ENCODE measurements around the gene FGD2. TPM values are rescaled to one million over a fixed set of nuclear protein-coding genes. Genes with fewer than 3 reads are reported as not detected.

FGD2 gene
- total RNA-seq, 1 donor from 2014 or later, result 435 TPM

DNA sequence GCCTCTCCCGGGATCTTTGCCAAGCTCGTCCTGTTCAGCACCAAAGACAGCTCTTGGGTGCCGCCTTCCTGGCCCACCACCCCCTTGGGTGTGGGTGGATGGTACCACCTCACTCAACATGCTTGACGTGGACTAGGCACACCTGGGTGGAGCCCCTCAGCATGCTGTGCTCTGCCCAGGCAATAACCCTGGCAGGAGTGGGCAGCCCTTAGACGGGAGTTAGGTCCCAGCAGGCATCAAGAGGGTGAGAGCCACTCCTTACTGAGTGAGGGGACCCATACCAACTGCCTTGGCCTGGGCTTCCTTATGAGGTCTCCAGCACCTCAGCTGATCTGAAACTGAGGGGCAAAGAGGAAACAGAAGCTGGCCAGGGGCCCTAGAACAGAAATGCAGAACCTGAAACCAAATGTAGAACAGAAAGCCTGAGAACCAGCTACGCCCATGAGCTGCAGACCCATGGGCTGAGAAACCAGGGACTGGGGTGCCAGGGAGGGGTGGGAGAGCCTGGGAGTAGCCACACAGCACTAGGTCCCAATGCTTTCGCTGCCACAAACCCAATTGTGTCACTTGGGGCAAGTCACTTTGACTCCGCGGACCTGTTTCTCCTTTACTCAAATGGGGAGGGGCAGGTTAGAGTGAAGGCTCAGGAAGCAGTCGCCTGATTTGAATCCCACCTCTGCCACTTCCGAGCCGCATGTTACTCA is 2.0 kb downstream of the FGD2 start:
- Mint-ChIP-seq H3K27ac (peak overlapping the region; percentile 92), H3K36me3 (ENCODE audit: low read depth) (peaks cover 66% of the 10 kb centered on the region), H3K27me3 (no peaks in the 10 kb centered on the region), H3K9me3 (no peaks in the 10 kb centered on the region), H3K4me1 (peaks cover 87% of the 10 kb centered on the region), H3K4me3 (peak overlapping the region; percentile 100)
- TF ChIP-seq, protein P1, sequence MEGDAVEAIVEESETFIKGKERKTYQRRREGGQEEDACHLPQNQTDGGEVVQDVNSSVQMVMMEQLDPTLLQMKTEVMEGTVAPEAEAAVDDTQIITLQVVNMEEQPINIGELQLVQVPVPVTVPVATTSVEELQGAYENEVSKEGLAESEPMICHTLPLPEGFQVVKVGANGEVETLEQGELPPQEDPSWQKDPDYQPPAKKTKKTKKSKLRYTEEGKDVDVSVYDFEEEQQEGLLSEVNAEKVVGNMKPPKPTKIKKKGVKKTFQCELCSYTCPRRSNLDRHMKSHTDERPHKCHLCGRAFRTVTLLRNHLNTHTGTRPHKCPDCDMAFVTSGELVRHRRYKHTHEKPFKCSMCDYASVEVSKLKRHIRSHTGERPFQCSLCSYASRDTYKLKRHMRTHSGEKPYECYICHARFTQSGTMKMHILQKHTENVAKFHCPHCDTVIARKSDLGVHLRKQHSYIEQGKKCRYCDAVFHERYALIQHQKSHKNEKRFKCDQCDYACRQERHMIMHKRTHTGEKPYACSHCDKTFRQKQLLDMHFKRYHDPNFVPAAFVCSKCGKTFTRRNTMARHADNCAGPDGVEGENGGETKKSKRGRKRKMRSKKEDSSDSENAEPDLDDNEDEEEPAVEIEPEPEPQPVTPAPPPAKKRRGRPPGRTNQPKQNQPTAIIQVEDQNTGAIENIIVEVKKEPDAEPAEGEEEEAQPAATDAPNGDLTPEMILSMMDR (IDR thresholded peaks at IDR 0.05), result no peak
- ChIA-PET CTCF (interaction anchor here (1.0 to 4.6 kb wide), 9 partner anchors 11 to 202 kb away, joined by 3 to 74 read pairs (median 6); partner anchors contain the start of genes MTCH1 and PPIL1), POLR2A (interaction anchor here (0.5 to 8.5 kb wide), 29 partner anchors 8 to 411 kb away, joined by 3 to 209 read pairs (median 4); partner anchors contain the start of genes C6orf89, CDKN1A, MTCH1 and PIM1)
- peak; percentile 48 for DNase-seq
- peak; percentile 53 for ATAC-seq (ENCODE audit: low read depth)
- intact Hi-C loops (cut with micrococcal nuclease), result loop anchor here (1.0 to 10.0 kb wide), 6 partner anchors 11 to 810 kb away; partner anchors contain the start of genes C6orf89, CMTR1, KCTD20 and PXT1

DNA sequence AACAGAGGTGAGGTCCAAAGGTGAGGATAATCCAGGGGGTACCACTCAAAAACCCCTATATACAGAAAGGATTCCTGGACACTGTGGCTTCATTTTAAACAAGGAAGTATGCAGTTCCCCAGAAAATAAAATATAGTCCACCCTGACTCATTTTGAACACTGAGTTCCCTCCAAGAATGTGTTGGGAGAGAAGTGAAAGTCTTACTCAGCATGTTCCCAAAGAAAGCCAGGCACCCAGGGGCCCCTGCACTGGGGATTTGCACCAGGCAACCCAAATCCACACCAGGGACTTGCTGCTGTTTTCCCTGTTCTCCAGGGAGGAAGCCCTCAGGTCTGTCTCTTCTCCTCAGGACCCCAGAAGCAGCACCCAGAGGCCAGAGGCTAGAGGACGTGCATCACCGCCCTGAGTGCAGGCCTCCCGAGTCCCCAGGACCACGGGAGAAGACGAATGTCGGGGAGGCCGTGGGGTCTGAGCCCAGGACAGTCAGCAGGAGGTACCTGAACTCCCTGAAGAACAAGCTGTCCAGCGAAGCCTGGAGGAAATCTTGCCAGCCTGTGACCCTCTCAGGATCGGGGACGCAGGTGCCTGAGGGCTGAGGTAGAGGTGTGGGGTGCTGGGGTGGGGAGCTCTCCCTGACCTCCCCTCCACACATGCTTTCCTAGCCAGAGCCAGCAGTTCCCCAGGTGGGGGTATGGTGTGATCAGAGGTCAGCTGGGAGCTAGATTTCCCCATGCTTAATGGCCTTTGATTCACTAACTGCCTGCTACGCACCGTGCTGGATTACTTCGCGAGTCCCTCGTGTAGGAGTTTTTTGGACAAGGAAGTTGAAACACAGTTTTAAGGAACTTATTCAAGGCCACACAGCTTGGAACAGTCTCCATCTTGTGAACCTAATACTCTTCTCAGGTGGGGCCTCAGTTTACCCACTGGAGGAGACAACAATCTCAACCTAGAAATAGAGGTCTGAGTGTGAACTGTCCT is 3.3 kb downstream of the FGD2 start:
- H3K27me3 Mint-ChIP-seq, result no peaks in the 10 kb centered on the region
- H3K36me3 Mint-ChIP-seq (ENCODE audit: low read depth), result peaks cover 78% of the 10 kb centered on the region
- DNase-seq (no peak), ATAC-seq (ENCODE audit: low read depth) (no peak)
- intact Hi-C loops (cut with micrococcal nuclease), result loop anchor here (5.0 to 10.0 kb wide), 4 partner anchors 414 to 809 kb away; partner anchors contain the start of genes CMTR1, KCTD20, PXT1 and SRSF3
- TF ChIP-seq, protein P1 (IDR thresholded peaks at IDR 0.05), result no peak
- CTCF ChIA-PET, result interaction anchor here (0.9 to 4.6 kb wide), 2 partner anchors 9 kb away, joined by 6 to 74 read pairs; no protein-coding TSS in a partner anchor
- POLR2A ChIA-PET, result interaction anchor here (0.9 to 8.5 kb wide), 2 partner anchors 21 to 22 kb away, joined by 4 to 209 read pairs; partner anchors contain the start of gene MTCH1
- H3K27ac Mint-ChIP-seq, result peak overlapping the region; percentile 92
- H3K4me1 Mint-ChIP-seq, result peaks cover 76% of the 10 kb centered on the region
- H3K9me3 Mint-ChIP-seq, result no peaks in the 10 kb centered on the region
- peak overlapping the region; percentile 100 for H3K4me3 Mint-ChIP-seq

DNA sequence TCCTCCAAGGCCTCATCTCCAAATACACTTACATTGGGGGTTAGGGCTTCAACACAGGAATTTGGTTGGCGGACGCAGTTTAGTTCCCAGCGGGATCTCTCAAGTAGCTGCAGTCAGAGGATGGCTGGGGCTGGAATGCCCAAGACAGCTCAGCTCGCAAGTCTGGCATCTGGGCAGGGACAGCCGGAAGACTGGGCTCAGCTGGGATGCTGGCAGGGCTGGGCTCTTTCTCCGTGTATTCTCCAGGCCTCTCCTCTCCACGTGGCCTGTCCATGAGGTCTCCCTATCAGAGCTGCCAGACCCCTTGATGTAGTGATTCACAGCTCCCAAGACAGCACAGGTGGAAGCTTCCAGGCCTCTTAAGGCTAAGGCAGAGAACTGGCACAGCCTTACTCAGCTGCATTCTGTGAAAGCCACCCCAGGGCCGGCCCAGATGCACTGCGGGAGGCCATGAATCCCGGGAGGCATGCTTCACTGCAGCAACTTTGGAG is 5.0 kb downstream of the FGD2 start:
- H3K4me1 Mint-ChIP-seq, result peaks cover 60% of the 10 kb centered on the region
- H3K27me3 Mint-ChIP-seq, result no peaks in the 10 kb centered on the region
- H3K9me3 Mint-ChIP-seq, result no peaks in the 10 kb centered on the region
- intact Hi-C loops (cut with micrococcal nuclease), result no loop called here
- H3K4me3 Mint-ChIP-seq, result no peak overlapping the region
- TF ChIP-seq, protein P1 (IDR thresholded peaks at IDR 0.05), result no peak
- H3K36me3 Mint-ChIP-seq (ENCODE audit: low read depth), result peaks cover 94% of the 10 kb centered on the region
- DNase-seq (no peak), ATAC-seq (ENCODE audit: low read depth) (no peak)
- ChIA-PET CTCF (interaction anchor here (0.9 kb wide), 1 partner anchor 125 kb away, joined by 3 read pairs; no protein-coding TSS in a partner anchor), POLR2A (interaction anchor here (0.7 kb wide), 1 partner anchor 33 kb away, joined by 4 read pairs; no protein-coding TSS in a partner anchor)
- H3K27ac Mint-ChIP-seq, result peak overlapping the region; percentile 42

DNA sequence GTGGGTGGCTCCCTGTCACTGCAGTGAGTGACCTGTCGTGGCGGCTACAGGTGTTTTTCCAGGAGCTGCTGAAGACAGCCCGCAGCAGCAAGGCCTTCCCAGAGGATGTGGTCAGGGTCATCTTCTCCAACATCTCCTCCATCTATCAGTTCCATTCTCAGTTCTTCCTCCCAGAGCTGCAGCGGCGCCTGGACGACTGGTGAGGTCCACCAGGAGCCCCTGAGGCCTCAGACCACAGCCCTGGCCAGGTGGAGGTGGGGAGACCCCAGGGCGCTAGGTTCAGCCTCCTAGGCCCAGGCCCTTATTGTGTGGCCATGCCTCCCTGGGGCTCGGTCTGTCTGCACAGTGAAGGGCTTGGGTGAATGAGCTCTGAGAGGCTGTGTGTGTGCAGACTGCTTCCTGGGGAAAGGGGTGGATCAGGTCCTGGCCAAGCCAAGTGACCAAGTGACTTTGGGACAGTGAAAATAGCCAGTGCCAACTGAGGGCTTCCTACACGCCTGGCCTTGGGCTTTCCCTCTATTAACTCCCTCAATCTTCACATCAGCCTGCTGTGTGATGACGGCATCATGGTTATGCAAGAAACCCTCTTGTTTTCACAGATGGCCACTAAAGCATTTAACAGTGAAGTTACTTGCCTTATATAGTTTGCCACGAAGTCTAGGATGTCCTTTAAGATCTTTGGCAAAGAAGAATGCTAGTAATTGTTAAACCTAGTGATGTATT is 6.4 kb downstream of the FGD2 start:
- Mint-ChIP-seq H3K36me3 (ENCODE audit: low read depth) (peaks cover 92% of the 10 kb centered on the region), H3K4me1 (peaks cover 52% of the 10 kb centered on the region), H3K27ac (no peak overlapping the region), H3K9me3 (no peaks in the 10 kb centered on the region), H3K27me3 (no peaks in the 10 kb centered on the region), H3K4me3 (no peak overlapping the region)
- intact Hi-C loops (cut with micrococcal nuclease), result no loop called here
- DNase-seq, result no peak
- TF ChIP-seq, protein P1 (IDR thresholded peaks at IDR 0.05), result no peak
- ChIA-PET POLR2A (interaction anchor here (0.7 kb wide), 1 partner anchor 93 kb away, joined by 3 read pairs; no protein-coding TSS in a partner anchor), CTCF (interaction anchor here (0.7 kb wide), 1 partner anchor 230 kb away, joined by 3 read pairs; no protein-coding TSS in a partner anchor)
- no peak for ATAC-seq (ENCODE audit: low read depth)
